ENCODE measurements around the gene LAMA1. TPM values are rescaled to one million over a fixed set of nuclear protein-coding genes. Genes with fewer than 3 reads are reported as not detected.
"Not testable (repeated sequence)": the region's sequence is repeated elsewhere in the genome, so short reads cannot be mapped to it uniquely, and the experiment has no call there.

Gene LAMA1
- total RNA-seq, 1 experiment from 2014 or later, result not detected

DNA sequence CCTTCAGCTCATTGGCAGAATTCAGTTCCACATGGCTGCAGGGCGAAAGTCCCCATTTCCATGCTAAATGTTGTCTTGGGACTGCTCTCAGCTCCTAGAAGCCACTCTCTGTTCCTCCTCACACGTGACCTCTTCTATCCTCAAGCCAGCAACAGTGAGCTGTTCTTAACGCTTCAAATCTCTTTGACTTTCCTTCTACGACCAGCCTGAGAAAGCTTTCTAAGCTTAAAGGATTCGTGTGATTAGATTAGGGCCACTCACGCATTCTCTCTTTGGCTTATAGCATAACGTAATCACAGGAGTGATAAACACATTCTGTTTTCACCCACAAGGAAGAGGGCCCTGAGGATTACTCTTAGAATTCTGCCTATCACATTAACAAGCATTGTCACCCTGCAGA is 29.8 kb upstream of the LAMA1 start:
- H3K4me1 ChIP-seq (ENCODE audit: insufficient read depth, low read length), result no peaks in the 10 kb centered on the region
- intact Hi-C loops (cut with micrococcal nuclease), result no loop called here
- H3K4me3 ChIP-seq (ENCODE audit: low read length), result no peak overlapping the region
- H4K20me1 ChIP-seq (ENCODE audit: low read length), result no peaks in the 10 kb centered on the region
- POLR2A ChIA-PET (ENCODE audit: unreplicated experiment), result no interaction called here
- no peaks in the 10 kb centered on the region for H3K9me2 ChIP-seq (replicated peaks; ENCODE audit: low read length)
- TF ChIP-seq EZH2 (IDR thresholded peaks at IDR 0.05; ENCODE audit: low read length, unreplicated experiment) (no peak), EZH2phosphoT487 (IDR thresholded peaks at IDR 0.05; ENCODE audit: borderline replicate concordance, low read length) (no peak)
- TF ChIP-seq, protein P1, sequence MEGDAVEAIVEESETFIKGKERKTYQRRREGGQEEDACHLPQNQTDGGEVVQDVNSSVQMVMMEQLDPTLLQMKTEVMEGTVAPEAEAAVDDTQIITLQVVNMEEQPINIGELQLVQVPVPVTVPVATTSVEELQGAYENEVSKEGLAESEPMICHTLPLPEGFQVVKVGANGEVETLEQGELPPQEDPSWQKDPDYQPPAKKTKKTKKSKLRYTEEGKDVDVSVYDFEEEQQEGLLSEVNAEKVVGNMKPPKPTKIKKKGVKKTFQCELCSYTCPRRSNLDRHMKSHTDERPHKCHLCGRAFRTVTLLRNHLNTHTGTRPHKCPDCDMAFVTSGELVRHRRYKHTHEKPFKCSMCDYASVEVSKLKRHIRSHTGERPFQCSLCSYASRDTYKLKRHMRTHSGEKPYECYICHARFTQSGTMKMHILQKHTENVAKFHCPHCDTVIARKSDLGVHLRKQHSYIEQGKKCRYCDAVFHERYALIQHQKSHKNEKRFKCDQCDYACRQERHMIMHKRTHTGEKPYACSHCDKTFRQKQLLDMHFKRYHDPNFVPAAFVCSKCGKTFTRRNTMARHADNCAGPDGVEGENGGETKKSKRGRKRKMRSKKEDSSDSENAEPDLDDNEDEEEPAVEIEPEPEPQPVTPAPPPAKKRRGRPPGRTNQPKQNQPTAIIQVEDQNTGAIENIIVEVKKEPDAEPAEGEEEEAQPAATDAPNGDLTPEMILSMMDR (conservative IDR thresholded peaks at IDR 0.05; ENCODE audit: low read depth, low read length), result no peak
- CTCF ChIA-PET, result no interaction called here
- H3K27me3 ChIP-seq (ENCODE audit: low read length), result peaks cover 37% of the 10 kb centered on the region
- H3K4me2 ChIP-seq (ENCODE audit: low read length), result no peak overlapping the region
- H3K9ac ChIP-seq (ENCODE audit: low read length), result no peak overlapping the region
- H3F3A ChIP-seq (ENCODE audit: low read length, unreplicated experiment), result no peaks in the 10 kb centered on the region
- no peak for ATAC-seq
- H3K36me3 ChIP-seq (ENCODE audit: low read depth, low read length), result no peaks in the 10 kb centered on the region
- no peaks in the 10 kb centered on the region for H3K79me2 ChIP-seq (ENCODE audit: low read length)
- H2AFZ ChIP-seq (ENCODE audit: low read length), result no peak overlapping the region
- no peaks in the 10 kb centered on the region for H3K9me3 ChIP-seq (ENCODE audit: low read length)
- DNase-seq, result no peak
- no peak overlapping the region for H3K27ac ChIP-seq (ENCODE audit: low read length)
- BruUV-seq (replicated peaks), result no TSS peak

DNA sequence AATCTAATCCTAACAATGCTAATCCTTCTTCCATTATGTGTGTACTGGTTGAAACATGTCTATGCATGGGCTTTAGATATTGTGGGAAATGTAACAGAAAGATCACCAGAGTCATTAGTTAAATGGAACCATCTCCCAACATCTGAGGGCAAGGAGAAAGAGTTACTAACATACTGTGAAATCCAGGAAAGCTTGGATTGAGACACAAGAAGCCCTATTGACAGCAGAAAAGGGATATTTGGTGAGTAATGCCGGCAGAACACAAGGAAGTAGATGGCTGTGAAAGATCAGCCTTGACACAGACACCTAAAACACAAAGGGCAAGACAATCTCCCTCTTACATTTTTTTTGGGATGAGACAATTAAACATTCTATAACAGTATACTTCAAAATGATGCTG is 28.5 kb upstream of the LAMA1 start:
- Histone ChIP-seq H3K9me2 (replicated peaks; ENCODE audit: low read length) (no peaks in the 10 kb centered on the region), H3K27me3 (ENCODE audit: low read length) (peaks cover 42% of the 10 kb centered on the region), H3K4me1 (ENCODE audit: insufficient read depth, low read length) (no peaks in the 10 kb centered on the region), H3K4me3 (ENCODE audit: low read length) (no peak overlapping the region), H3K79me2 (ENCODE audit: low read length) (no peaks in the 10 kb centered on the region), H3K9ac (ENCODE audit: low read length) (no peak overlapping the region), H4K20me1 (ENCODE audit: low read length) (no peaks in the 10 kb centered on the region), H2AFZ (ENCODE audit: low read length) (no peak overlapping the region), H3K4me2 (ENCODE audit: low read length) (no peak overlapping the region), H3K27ac (ENCODE audit: low read length) (no peak overlapping the region), H3K36me3 (ENCODE audit: low read depth, low read length) (no peaks in the 10 kb centered on the region), H3F3A (ENCODE audit: low read length, unreplicated experiment) (no peaks in the 10 kb centered on the region), H3K9me3 (ENCODE audit: low read length) (no peaks in the 10 kb centered on the region)
- no TSS peak for BruUV-seq (replicated peaks)
- TF ChIP-seq, protein P1 (conservative IDR thresholded peaks at IDR 0.05; ENCODE audit: low read depth, low read length), result no peak
- ChIA-PET CTCF (interaction anchor here (0.6 kb wide), 1 partner anchor 221 kb away, joined by 4 read pairs; no protein-coding TSS in a partner anchor), POLR2A (ENCODE audit: unreplicated experiment) (no interaction called here)
- no peak for ATAC-seq
- intact Hi-C loops (cut with micrococcal nuclease), result no loop called here
- DNase-seq, result no peak

DNA sequence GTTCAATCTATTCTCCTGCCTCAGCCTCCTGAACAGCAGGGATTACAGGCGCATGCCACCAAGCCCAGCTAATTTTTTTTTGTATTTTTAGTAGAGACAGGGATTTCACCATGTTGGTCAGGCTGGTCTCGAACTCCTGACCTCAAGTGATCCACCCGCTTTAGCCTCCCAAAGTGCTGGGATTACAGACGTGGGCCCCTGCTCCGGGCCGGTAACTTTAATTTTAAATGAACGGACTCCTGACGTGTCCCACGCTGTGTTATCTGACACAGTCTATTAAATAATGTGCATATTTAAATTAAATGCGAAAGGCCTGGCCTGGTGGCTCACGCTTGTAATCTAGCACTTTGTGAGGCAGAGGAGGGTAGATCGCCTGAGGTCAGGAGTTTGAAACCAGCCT is 27.3 kb upstream of the LAMA1 start:
- H3K9me2 ChIP-seq (replicated peaks; ENCODE audit: low read length); DNase-seq; H3K36me3 ChIP-seq (ENCODE audit: low read depth, low read length); POLR2A ChIA-PET (ENCODE audit: unreplicated experiment); H3K4me1 ChIP-seq (ENCODE audit: insufficient read depth, low read length); H4K20me1 ChIP-seq (ENCODE audit: low read length); BruUV-seq (replicated peaks); H2AFZ ChIP-seq (ENCODE audit: low read length); H3K9ac ChIP-seq (ENCODE audit: low read length); ATAC-seq; H3K4me2 ChIP-seq (ENCODE audit: low read length); H3F3A ChIP-seq (ENCODE audit: low read length, unreplicated experiment); H3K27ac ChIP-seq (ENCODE audit: low read length); intact Hi-C loops (cut with micrococcal nuclease); H3K79me2 ChIP-seq (ENCODE audit: low read length); H3K4me3 ChIP-seq (ENCODE audit: low read length); H3K9me3 ChIP-seq (ENCODE audit: low read length); CTCF ChIA-PET: not testable (repeated sequence)
- peaks cover 45% of the 10 kb centered on the region for H3K27me3 ChIP-seq (ENCODE audit: low read length)
